ENCODE measurements around the gene PRELID3B. TPM values are rescaled to one million over a fixed set of nuclear protein-coding genes. Genes with fewer than 3 reads are reported as not detected.

The PRELID3B gene
- total and polyA plus RNA-seq, 7 donors, result 23.2 to 61.2 (median 34.7) TPM

- Histone ChIP-seq H3K27ac (no peak overlapping the region), H3K4me3 (no peak overlapping the region), H3K27me3 (ENCODE audit: insufficient read depth in 3 of 3, low read length in 2 of 3) (no peaks in the 10 kb centered on the region), H3K4me1 (no peaks in the 10 kb centered on the region), H3K36me3 (ENCODE audit: insufficient read depth in 1 of 2, low read depth in 1 of 2) (no peaks in the 10 kb centered on the region), H3K9me3 (no peaks in the 10 kb centered on the region)
- TF ChIP-seq CTCF (IDR thresholded peaks at IDR 0.05), result no peak
- WGBS, 3 donors, result 35 to 70% (median 41%) methylated on average over 2 of the region's 2 CpGs
- ATAC-seq (no peak), DNase-seq (no peak)
- intact Hi-C loops (cut with DNase I), result no loop called here
Measured at GRCh38 chr20:59069026-59069425, 26.4 kb upstream of the PRELID3B start.

DNA sequence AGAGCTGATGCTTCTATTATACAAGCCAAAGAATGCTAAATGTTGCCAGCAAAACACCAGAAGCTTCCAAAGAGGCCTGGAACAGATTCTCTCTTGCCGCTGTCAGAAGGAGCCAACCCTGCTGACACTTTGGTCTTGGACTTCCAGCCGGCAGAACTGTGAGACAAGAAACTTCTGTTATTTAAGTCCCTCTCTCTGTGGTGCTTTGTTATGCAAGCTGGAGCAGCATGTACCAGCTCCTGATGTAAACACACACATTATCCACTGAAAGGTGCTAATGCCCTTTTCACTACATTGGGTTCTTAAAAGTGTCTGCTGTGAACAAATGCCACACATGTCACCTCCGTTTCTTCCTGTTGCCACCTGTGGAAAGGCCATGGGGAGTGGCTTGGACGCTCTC, 25.9 kb upstream of the PRELID3B start:
- ATAC-seq (no peak), DNase-seq (no peak)
- no peaks in the 10 kb centered on the region for H3K9me3 ChIP-seq
- no peaks in the 10 kb centered on the region for H3K4me1 ChIP-seq
- H3K27me3 ChIP-seq (ENCODE audit: insufficient read depth in 3 of 3, low read length in 2 of 3), result no peaks in the 10 kb centered on the region
- WGBS, 3 donors, result 72 to 85% (median 78%) methylated on average over 4 of the region's 4 CpGs
- H3K27ac ChIP-seq, result no peak overlapping the region
- intact Hi-C loops (cut with DNase I), result no loop called here
- no peak for TF ChIP-seq CTCF (IDR thresholded peaks at IDR 0.05)
- no peaks in the 10 kb centered on the region for H3K36me3 ChIP-seq (ENCODE audit: insufficient read depth in 1 of 2, low read depth in 1 of 2)
- no peak overlapping the region for H3K4me3 ChIP-seq

GRCh38 chr20:59064214-59064722, 21.7 kb upstream of the PRELID3B start:
- Histone ChIP-seq H3K9me3 (no peaks in the 10 kb centered on the region), H3K27me3 (ENCODE audit: insufficient read depth in 3 of 3, low read length in 2 of 3) (no peaks in the 10 kb centered on the region), H3K27ac (no peak overlapping the region), H3K36me3 (ENCODE audit: insufficient read depth in 1 of 2, low read depth in 1 of 2) (no peaks in the 10 kb centered on the region), H3K4me3 (no peak overlapping the region), H3K4me1 (no peaks in the 10 kb centered on the region)
- intact Hi-C loops (cut with DNase I), result no loop called here
- WGBS, 3 donors, result 60 to 65% (median 62%) methylated on average over 4 of the region's 4 CpGs
- TF ChIP-seq CTCF (IDR thresholded peaks at IDR 0.05), result no peak
- ATAC-seq (no peak), DNase-seq (no peak)

- Histone ChIP-seq H3K27me3 (ENCODE audit: insufficient read depth in 3 of 3, low read length in 2 of 3) (no peaks in the 10 kb centered on the region), H3K27ac (no peak overlapping the region), H3K4me1 (no peaks in the 10 kb centered on the region), H3K4me3 (no peak overlapping the region), H3K36me3 (ENCODE audit: insufficient read depth in 1 of 2, low read depth in 1 of 2) (no peaks in the 10 kb centered on the region), H3K9me3 (no peaks in the 10 kb centered on the region)
- ATAC-seq (peak in 2 of 4 donors; percentile 41 to 42), DNase-seq (peak in 1 of 2 donors; percentile 30)
- 42 to 51% (median 44%) methylated on average over 22 of the region's 22 CpGs for WGBS, 3 donors
- intact Hi-C loops (cut with DNase I), result no loop called here
- no peak for TF ChIP-seq CTCF (IDR thresholded peaks at IDR 0.05)
Measured at GRCh38 chr20:59063358-59064213, 21.0 kb upstream of the PRELID3B start.
